GM12878 (cell line): ENCODE measurements around the gene EIF2B5. TPM values are rescaled to one million over a fixed set of nuclear protein-coding genes. Genes with fewer than 3 reads are reported as not detected.

Experiments
- ATAC-seq: fragments of 200-7000 bp; cut with Tn5 transposase; 3 replicates; pipeline ENCODE4 v1.9.1; 2020; ENCODE audit warnings: mild to moderate bottlenecking, moderate library complexity
- BruUV-seq: library from RNA; stranded (reverse); fragments of 400-500 nt; replicated peaks from 2 replicates; lab custom pipeline; 2021; lab: Mats Ljungman, UMichigan
- CTCF ChIA-PET: fragments of 300-600 bp; sonication (Branson Sonifier 250); formaldehyde crosslinking; extraction: SDS; loops from one replicate; lab custom pipeline; 2021; ENCODE audit warnings: inconsistent platforms; lab: Yijun Ruan, JAX
- POLR2A ChIA-PET: fragments of 350-600 bp; formaldehyde crosslinking; extraction: SDS; loops from one replicate; lab custom pipeline; 2021; ENCODE audit warnings: inconsistent platforms; lab: Charles Lee
- RAD21 ChIA-PET: fragments of 300-600 bp; sonication (Branson Sonifier 250); formaldehyde crosslinking; loops from one replicate; lab custom pipeline; 2023; ENCODE audit warnings: antibody characterized with exemption; ENCODE audit not compliant: unreplicated experiment; lab: Charles Lee
- SMC1A ChIA-PET: fragments of 300-600 bp; sonication (Branson Sonifier 250); formaldehyde crosslinking; loops from one replicate; lab custom pipeline; 2023; ENCODE audit not compliant: unreplicated experiment, uncharacterized antibody; lab: Charles Lee
- DNase-seq: peaks from one replicate; pipeline ENCODE4 v3.0.0-alpha.2; 2011; ENCODE audit warnings: low read depth, low spot score
- FAIRE-seq: peaks from 3 replicates; lab custom pipeline; 2011; peaks lifted over from hg19 to GRCh38; lab: Jason Lieb, UNC
- H2AFZ ChIP-seq: 2 replicates; pipeline ENCODE4 v1.6.0; 2011; ENCODE audit warnings: low read depth, low read length, control low read depth; ENCODE audit not compliant: control insufficient read depth
- H3K27ac ChIP-seq: 2 replicates; pipeline ENCODE4 v1.5.1; 2011; ENCODE audit warnings: control low read depth; ENCODE audit not compliant: control insufficient read depth, insufficient read depth
- H3K27me3 ChIP-seq, 2 experiments: replicated peaks in 1 of 2; 2 replicates each; pipeline versions ENCODE4 v1.6.0 to v1.6.1; 2011; ENCODE audit warnings: low read length in 1 of 2; ENCODE audit not compliant: control insufficient read depth in 2 of 2, insufficient read depth in 2 of 2
- H3K36me3 ChIP-seq, 2 experiments: 2 replicates each; pipeline ENCODE4 v1.5.1; 2011; ENCODE audit warnings: low read length in 1 of 2; ENCODE audit not compliant: control insufficient read depth in 2 of 2, insufficient read depth in 2 of 2
- H3K4me1 ChIP-seq: 2 replicates; pipeline ENCODE4 v1.6.1; 2011; ENCODE audit warnings: mild to moderate bottlenecking, low read length, moderate library complexity, mixed read lengths; ENCODE audit not compliant: control insufficient read depth, insufficient read depth
- H3K4me2 ChIP-seq: 2 replicates; pipeline ENCODE4 v1.6.0; 2011; ENCODE audit warnings: control low read depth; ENCODE audit not compliant: control insufficient read depth, insufficient read depth
- H3K4me3 ChIP-seq: fragments of 200-600 bp; sonication (generic); 2 replicates; pipeline ENCODE4 v1.5.1; 2016
- H3K79me2 ChIP-seq: 2 replicates; pipeline ENCODE4 v1.6.0; 2011; ENCODE audit warnings: low read length; ENCODE audit not compliant: control insufficient read depth, insufficient read depth
- H3K9ac ChIP-seq: 2 replicates; pipeline ENCODE4 v1.8.0; 2011; ENCODE audit warnings: low read length, control low read depth, mixed read lengths; ENCODE audit not compliant: control insufficient read depth, insufficient read depth
- H3K9me3 ChIP-seq: replicated peaks from 3 replicates; pipeline ENCODE4 v1.5.1; 2011; ENCODE audit warnings: mild to moderate bottlenecking, low read length; ENCODE audit not compliant: control insufficient read depth, insufficient read depth
- H4K20me1 ChIP-seq: 2 replicates; pipeline ENCODE4 v1.6.0; 2011; ENCODE audit not compliant: control insufficient read depth, insufficient read depth
- EP300 ChIP-seq, 2 experiments: fragments of 150-350 bp in 1 of 2; IDR thresholded peaks; 2 replicates each; pipeline ENCODE4 v1.6.1; 2011 to 2012; ENCODE audit warnings: low read depth in 2 of 2, low read length in 2 of 2, borderline replicate concordance in 1 of 2, improper control_type of control experiment in 1 of 2, inconsistent platforms in 1 of 2; ENCODE audit not compliant: control insufficient read depth in 1 of 2
- HCFC1 ChIP-seq: fragments of 150-350 bp; IDR thresholded peaks from 2 replicates; pipeline ENCODE4 v1.6.1; 2014; ENCODE audit warnings: low read length
- JUNB ChIP-seq: IDR thresholded peaks from 2 replicates; pipeline ENCODE4 v1.6.1; 2016; ENCODE audit warnings: antibody characterized with exemption, mild to moderate bottlenecking
- KLF5 ChIP-seq: fragments of 450-650 bp; IDR thresholded peaks from 2 replicates; pipeline ENCODE4 v1.6.1; 2014; ENCODE audit warnings: mild to moderate bottlenecking; ENCODE audit not compliant: partially characterized antibody
- MTA2 ChIP-seq: fragments of 450-650 bp; IDR thresholded peaks from 2 replicates; pipeline ENCODE4 v1.6.1; 2016; ENCODE audit warnings: low read depth, mild to moderate bottlenecking, moderate library complexity
- PAX8 ChIP-seq: fragments of 450-650 bp; IDR thresholded peaks from 2 replicates; pipeline ENCODE4 v1.6.1; 2017; ENCODE audit warnings: mild to moderate bottlenecking, moderate library complexity
- RAD21 ChIP-seq: IDR thresholded peaks from 2 replicates; pipeline ENCODE4 v1.6.1; 2011; ENCODE audit warnings: mild to moderate bottlenecking, low read depth, low read length, moderate library complexity; ENCODE audit not compliant: insufficient read depth
- RCOR1 ChIP-seq: conservative IDR thresholded peaks from 2 replicates; pipeline ENCODE4 v1.6.1; 2012; ENCODE audit warnings: low read depth, low read length, improper control_type of control experiment
- TAF1 ChIP-seq: IDR thresholded peaks from 2 replicates; pipeline ENCODE4 v1.6.1; 2011; ENCODE audit warnings: mild to moderate bottlenecking, low read depth, low read length, borderline replicate concordance
- YY1 ChIP-seq: IDR thresholded peaks from 2 replicates; pipeline ENCODE4 v1.6.1; 2011; ENCODE audit warnings: low read depth, mild to moderate bottlenecking, low read length
- ZNF384 ChIP-seq: IDR thresholded peaks from 2 replicates; pipeline ENCODE4 v1.6.1; 2012; ENCODE audit warnings: low read depth, mild to moderate bottlenecking, low read length, improper control_type of control experiment, borderline replicate concordance
- WGBS: methylation state at CpG from one replicate; pipeline ENCODE4 v1.1.6; 2016; ENCODE audit warnings: low lambda C conversion rate; ENCODE audit not compliant: insufficient replicate concordance, insufficient coverage; ENCODE audit errors: missing lambda C conversion rate; 5-methylcytosine and 5-hydroxymethylcytosine counted together
- in situ Hi-C: fragments of 300-500 bp; cut with MboI; formaldehyde crosslinking; loops from 9 replicates; pipeline ENCODE4 v1.14.3; 2018; ENCODE audit warnings: mixed read lengths
- intact Hi-C: fragments of 100-400 bp; cut with micrococcal nuclease; formaldehyde crosslinking; loops from one replicate; pipeline ENCODE4 v1.14.2; 2022; ENCODE audit not compliant: unreplicated experiment
- polyA plus RNA-seq, 11 experiments: library from polyadenylated mRNA; depleted of rRNA in 4 of 11; unstranded in 6 of 11; stranded (reverse) in 5 of 11; fragments of >200 nt; fragmentation: Nextera tagmentation in 4 of 11; fragmentation: Illumina TruSeq in 1 of 11; extraction: Ambion mirVana in 4 of 11; extraction: Trizol in 1 of 11; gene quantifications; 1 replicate in 1 of 11; 2 replicates in 10 of 11; pipeline versions ENCODE4 v1.2.1 to v1.2.3, GENCODE V29; 2011 to 2016; ENCODE audit warnings: inconsistent platforms in 2 of 11, missing spikeins in 2 of 11, low read depth in 1 of 11
- total RNA-seq, 4 experiments: library from RNA; depleted of rRNA in 3 of 4; stranded (reverse); fragments of >200 nt in 3 of 4; fragmentation: Illumina TruSeq in 1 of 4; extraction: Trizol in 1 of 4; gene quantifications; 2 replicates each; pipeline versions ENCODE4 v1.2.1 to v1.2.3, GENCODE V29; 2013 to 2021

Gene EIF2B5
- total and polyA plus RNA-seq, 10 of the 15 experiments (the other 5 are each of a cell fraction or from before 2014, with no cell fraction given), result 13.7 to 82.7 (median 52.2) TPM

GRCh38 chr3:184085389-184085852 lies 49.7 kb upstream of the EIF2B5 start:
- H3K4me1 ChIP-seq, result no peaks in the 10 kb centered on the region
- WGBS, result 21% methylated on average over 3 of the region's 3 CpGs
- no peak overlapping the region for H3K4me2 ChIP-seq
- no TSS peak for BruUV-seq
- POLR2A ChIA-PET, result no interaction called here
- H3K79me2 ChIP-seq, result no peaks in the 10 kb centered on the region
- intact Hi-C loops (no loop called here), in situ Hi-C loops (no loop called here)
- H4K20me1 ChIP-seq, result no peaks in the 10 kb centered on the region
- H3K27me3 ChIP-seq, result no peaks in the 10 kb centered on the region
- H3K36me3 ChIP-seq, result no peaks in the 10 kb centered on the region
- H3K9me3 ChIP-seq, result peaks cover 8% of the 10 kb centered on the region; the same call in 2 of the 3 replicates
- TF ChIP-seq RAD21 (no peak), ZNF384 (no peak), KLF5 (no peak)
- no peak for FAIRE-seq
- CTCF ChIA-PET, result interaction anchor here (1.4 kb wide), 1 partner anchor 33 kb away, joined by 3 read pairs; no protein-coding TSS in a partner anchor
- no peak for DNase-seq
- SMC1A ChIA-PET, result no interaction called here
- no peak overlapping the region for H3K9ac ChIP-seq
- ATAC-seq, result no peak
- H2AFZ ChIP-seq, result no peak overlapping the region
- RAD21 ChIA-PET, result no interaction called here
- no peak overlapping the region for H3K4me3 ChIP-seq
- H3K27ac ChIP-seq, result no peak overlapping the region

- ATAC-seq (no peak), DNase-seq (no peak), FAIRE-seq (no peak)
- Histone ChIP-seq H3K79me2 (no peaks in the 10 kb centered on the region), H3K27ac (no peak overlapping the region), H3K9me3 (no peaks in the 10 kb centered on the region; the same call in 2 of the 3 replicates), H2AFZ (no peak overlapping the region), H4K20me1 (no peaks in the 10 kb centered on the region), H3K36me3 (no peaks in the 10 kb centered on the region), H3K4me2 (no peak overlapping the region), H3K27me3 (no peaks in the 10 kb centered on the region), H3K4me3 (no peak overlapping the region), H3K4me1 (no peaks in the 10 kb centered on the region), H3K9ac (no peak overlapping the region)
- 60% methylated on average over 3 of the region's 3 CpGs for WGBS
- TF ChIP-seq HCFC1, result no peak
- no peak for TF ChIP-seq EP300 (IDR thresholded peaks at IDR 0.05; ENCODE audit: borderline replicate concordance in 1 of 2, control insufficient read depth in 1 of 2, low read depth in 2 of 2, low read length in 2 of 2)
- no peak for TF ChIP-seq YY1
- no peak for TF ChIP-seq RCOR1
- no peak for TF ChIP-seq MTA2
- TF ChIP-seq JUNB, result no peak
- TF ChIP-seq PAX8, result no peak
- TF ChIP-seq TAF1, result no peak
- POLR2A ChIA-PET, result no interaction called here
- RAD21 ChIA-PET, result no interaction called here
- CTCF ChIA-PET, result no interaction called here
- no TSS peak for BruUV-seq
- SMC1A ChIA-PET, result no interaction called here
- intact Hi-C loops, result no loop called here
- in situ Hi-C loops, result no loop called here
Measured at GRCh38 chr3:184092199-184092598, 43.0 kb upstream of the EIF2B5 start.
